IMR-90 (cell line): Measurements from ENCODE around the gene SLC35C1.
A peak's percentile ranks its signal among the peaks of the same experiment; 100 is the strongest.

ENCODE experiments used
- CEBPB ChIP-seq: IDR thresholded peaks from 2 replicates; pipeline ENCODE4 v1.6.1; 2012; ENCODE audit warnings: low read depth, low read length, improper control_type of control experiment
- CTCF ChIP-seq: conservative IDR thresholded peaks from 2 replicates; pipeline ENCODE4 v1.5.1; 2012; ENCODE audit warnings: mild to moderate bottlenecking, low read depth, low read length, improper control_type of control experiment
- MXI1 ChIP-seq: IDR thresholded peaks from 2 replicates; pipeline ENCODE4 v1.6.1; 2012; ENCODE audit warnings: low read depth, mild to moderate bottlenecking, low read length, moderate library complexity, borderline replicate concordance
- POLR2A ChIP-seq: IDR thresholded peaks from 2 replicates; pipeline ENCODE4 v1.6.1; 2012; ENCODE audit warnings: mild to moderate bottlenecking, low read depth, low read length
- RAD21 ChIP-seq: IDR thresholded peaks from 2 replicates; pipeline ENCODE4 v1.6.1; 2012; ENCODE audit warnings: low read length, improper control_type of control experiment
- SMC3 ChIP-seq: fragments of 150-350 bp; IDR thresholded peaks from 2 replicates; pipeline ENCODE4 v1.6.1; 2016; ENCODE audit warnings: low read depth, mild to moderate bottlenecking, antibody characterized with exemption, low read length, moderate library complexity
- USF2 ChIP-seq: fragments of 150-350 bp; IDR thresholded peaks from 2 replicates; pipeline ENCODE4 v1.6.1; 2017; ENCODE audit warnings: mild to moderate bottlenecking, antibody characterized with exemption, low read length, low read depth

GRCh38 chr11:45815747-45816146 lies 10.8 kb downstream of the SLC35C1 start:
- no peak for TF ChIP-seq RAD21
- TF ChIP-seq CTCF: 0 out of 2 replicates have a peak, but pooled peaks have one; percentile 5
- TF ChIP-seq CEBPB: no peak
- TF ChIP-seq SMC3: no peak
- TF ChIP-seq MXI1: no peak
- TF ChIP-seq POLR2A: no peak
- no peak for TF ChIP-seq USF2
